Osteoblast (primary cell): ENCODE results near the gene SULF2. TPM values are rescaled to one million over a fixed set of nuclear protein-coding genes. Genes with fewer than 3 reads are reported as not detected.

Experiments
- DNase-seq: peaks from one replicate; pipeline ENCODE4 v3.0.0; 2011; ENCODE audit warnings: low spot score, mixed read lengths; ENCODE audit not compliant: insufficient read length; ENCODE audit errors: missing footprints
- H2AFZ ChIP-seq: 2 replicates; pipeline ENCODE4 v1.6.0; 2011; ENCODE audit warnings: mild to moderate bottlenecking, low read length
- H3K27ac ChIP-seq: 2 replicates; pipeline ENCODE4 v1.5.1; 2011; ENCODE audit warnings: mild to moderate bottlenecking, low read depth, low read length, moderate library complexity
- H3K27me3 ChIP-seq: 2 replicates; pipeline ENCODE4 v1.6.0; 2012; ENCODE audit warnings: mild to moderate bottlenecking, control low read depth, inconsistent platforms, low read length, moderate library complexity; ENCODE audit not compliant: insufficient read depth
- H3K36me3 ChIP-seq: 2 replicates; pipeline ENCODE4 v1.5.1; 2011; ENCODE audit warnings: mild to moderate bottlenecking, low read length, control low read depth, moderate library complexity; ENCODE audit not compliant: insufficient read depth
- H3K4me1 ChIP-seq: 2 replicates; pipeline ENCODE4 v1.5.1; 2011; ENCODE audit warnings: mild to moderate bottlenecking, low read length, control low read depth, moderate library complexity; ENCODE audit not compliant: insufficient read depth
- H3K4me2 ChIP-seq: 2 replicates; pipeline ENCODE4 v1.6.0; 2011; ENCODE audit warnings: mild to moderate bottlenecking, low read length; ENCODE audit not compliant: insufficient read depth
- H3K4me3 ChIP-seq: fragments of 200-600 bp; sonication (generic); 3 replicates; pipeline ENCODE4 v1.5.1; 2012; ENCODE audit warnings: mild to moderate bottlenecking, low read length, inconsistent platforms; ENCODE audit not compliant: insufficient read depth
- H3K79me2 ChIP-seq: 2 replicates; pipeline ENCODE4 v1.6.0; 2012; ENCODE audit warnings: mild to moderate bottlenecking, low read length, control low read depth, inconsistent platforms; ENCODE audit not compliant: insufficient read depth
- H3K9me3 ChIP-seq: 2 replicates; pipeline ENCODE4 v1.5.1; 2011; ENCODE audit warnings: low read depth, low read length, control low read depth
- H4K20me1 ChIP-seq: 2 replicates; pipeline ENCODE4 v1.6.0; 2012; ENCODE audit warnings: mild to moderate bottlenecking, low read length, control low read depth; ENCODE audit not compliant: insufficient read depth
- CTCF ChIP-seq: IDR thresholded peaks from 2 replicates; pipeline ENCODE4 v1.5.1; 2011; ENCODE audit warnings: mild to moderate bottlenecking, low read depth, low read length, moderate library complexity; ENCODE audit errors: extremely low read depth
- small RNA-seq: library from RNA; depleted of rRNA; stranded (forward); fragments of <200 nt; gene quantifications from one replicate; pipeline ENCODE3, GENCODE V24; 2012
- total RNA-seq: library from RNA; depleted of rRNA; stranded (reverse); fragments of >200 nt; gene quantifications from 2 replicates; pipeline ENCODE4 v1.2.3, GENCODE V29; 2012

The SULF2 gene
- total RNA-seq, 1 donor: 102 TPM

- Histone ChIP-seq H3K4me2 (no peak overlapping the region), H3K4me3 (no peak overlapping the region), H3K79me2 (peaks cover 52% of the 10 kb centered on the region), H3K27ac (no peak overlapping the region), H2AFZ (no peak overlapping the region), H3K4me1 (peaks cover 17% of the 10 kb centered on the region), H3K27me3 (no peaks in the 10 kb centered on the region), H3K9me3 (no peaks in the 10 kb centered on the region), H4K20me1 (no peaks in the 10 kb centered on the region), H3K36me3 (no peaks in the 10 kb centered on the region)
- DNase-seq: no peak
- no peak for TF ChIP-seq CTCF
These were observed 176.3 kb downstream of the SULF2 start for GRCh38 chr20:47609001-47609400.

Small RNA genes within 50 kb of the gene (small RNA-seq; reads per million reads assigned to genes)
- not detected for gene RNU7-173P
